Islet of Langerhans (tissue), 1 donor: Measurements from ENCODE around the gene WWC1.

ENCODE experiments used
- FAIRE-seq: peaks from one replicate; lab custom pipeline; 2011; peaks lifted over from hg19 to GRCh38; lab: Jason Lieb, UNC

Gene WWC1

DNA sequence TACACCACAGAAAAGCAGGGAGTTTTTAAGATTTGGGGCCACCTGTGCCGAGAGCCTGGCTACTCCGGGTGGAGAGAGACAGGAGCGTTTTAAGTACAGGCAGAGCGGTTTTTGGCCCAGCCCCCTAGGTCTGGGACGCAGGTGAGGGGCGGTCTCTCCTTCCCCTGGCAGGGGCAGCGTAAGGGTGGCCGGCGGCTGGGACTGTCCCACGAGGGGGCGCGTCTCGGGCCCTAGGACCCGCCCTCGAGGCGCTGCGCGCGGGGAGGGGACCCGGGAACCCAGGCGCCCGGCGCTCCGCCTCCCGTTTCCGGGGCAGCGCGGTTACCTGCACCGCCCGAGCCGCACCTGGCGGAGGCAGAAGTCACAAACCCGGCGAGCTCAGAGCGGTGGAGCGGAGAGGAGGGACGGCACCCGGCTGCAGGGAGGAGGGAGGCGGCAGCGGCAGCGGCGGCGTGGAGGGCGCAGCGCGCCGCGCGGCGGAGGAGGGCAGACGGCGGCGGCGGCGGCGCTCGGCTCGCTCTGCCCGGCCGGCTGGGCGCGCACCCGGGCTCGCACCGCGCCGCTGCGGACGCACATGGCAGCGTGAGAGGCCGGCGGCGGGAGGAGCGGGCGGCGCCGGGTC, at the start of gene WWC1:
TSS of gene WWC1 (plus strand) at position 304 of the 622 bp plus-strand sequence. CDS start 508 bp downstream, outside the sequence.
- no peak for FAIRE-seq

GRCh38 chr5:168244838-168245559, 46.4 kb upstream of the WWC1 start:
- no peak for FAIRE-seq

GRCh38 chr5:168249923-168250322, 41.5 kb upstream of the WWC1 start:
- no peak for FAIRE-seq

- no peak for FAIRE-seq
These were observed 40.2 kb upstream of the WWC1 start for GRCh38 chr5:168251259-168251658.

DNA sequence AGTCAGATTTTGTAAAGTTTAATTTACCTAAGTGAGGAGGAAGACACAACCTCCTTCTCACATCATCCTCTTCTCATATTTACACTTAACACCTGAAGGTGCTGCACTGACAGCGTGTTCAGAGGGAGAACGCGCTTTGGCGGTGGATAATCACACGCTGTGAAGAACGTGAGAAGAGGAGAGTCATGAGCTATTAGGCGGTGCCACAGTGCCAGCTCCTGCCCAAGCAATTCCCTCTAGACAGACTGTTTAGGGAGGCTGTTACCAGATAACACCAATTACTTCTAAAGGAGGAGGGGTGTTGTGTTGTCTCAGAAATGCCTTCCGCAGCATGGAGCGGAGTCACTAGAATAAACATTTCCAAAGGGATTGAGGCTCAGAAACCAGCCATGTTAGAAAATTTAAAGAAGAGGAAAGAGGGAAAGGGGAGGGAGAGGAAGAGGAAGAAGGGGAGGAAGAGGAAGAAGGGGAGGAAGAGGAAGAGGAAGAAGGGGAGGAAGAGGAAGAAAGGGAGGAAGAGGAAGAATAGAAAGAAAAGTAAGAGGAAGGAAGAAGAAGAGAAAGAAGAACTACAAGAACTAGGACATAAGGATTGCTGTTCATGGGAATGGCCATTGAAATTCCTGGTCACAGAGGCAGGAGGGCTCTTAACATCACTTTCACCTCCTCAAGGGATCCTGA, 37.3 kb upstream of the WWC1 start:
- no peak for FAIRE-seq

DNA sequence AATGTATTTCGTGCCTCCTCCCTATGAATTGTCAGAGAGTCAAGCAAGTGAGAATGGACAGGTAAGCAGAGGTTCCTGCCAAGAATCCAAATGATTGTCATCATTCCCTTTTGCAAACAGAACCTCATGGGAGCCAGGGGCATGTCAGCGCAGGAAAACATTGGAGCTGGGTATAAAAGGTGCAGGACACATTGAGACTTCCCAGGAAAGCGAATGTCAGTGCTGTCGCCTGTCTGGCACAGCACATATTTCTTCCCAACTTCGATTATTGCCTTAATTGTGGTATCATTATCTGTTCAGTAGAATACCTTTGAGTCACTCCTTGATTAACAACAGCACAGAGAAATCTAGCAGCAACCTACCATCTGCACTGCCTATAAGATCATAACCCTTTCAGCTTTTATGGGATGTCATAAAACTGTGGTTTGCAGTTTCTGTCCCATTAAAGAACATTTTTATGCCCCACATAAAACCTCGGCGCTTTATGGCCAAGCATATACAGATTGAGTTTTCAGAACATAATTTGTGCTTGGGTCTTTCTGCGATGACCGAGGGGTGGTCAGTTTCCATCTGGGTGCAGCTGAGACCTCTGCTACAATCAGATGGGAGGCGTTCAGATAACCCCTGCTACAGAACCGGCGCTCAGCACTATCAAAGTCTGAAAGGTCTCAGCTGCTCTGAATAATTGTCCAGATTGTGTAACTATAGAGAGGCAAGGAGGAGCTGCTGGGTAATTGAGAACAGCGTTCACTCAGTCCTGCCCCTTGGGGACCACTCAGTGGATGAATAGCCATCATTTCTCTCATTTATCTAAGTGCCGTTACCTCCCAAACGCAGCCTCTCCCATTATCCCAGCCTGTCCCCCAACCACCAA, 30.9 kb upstream of the WWC1 start:
- FAIRE-seq = no peak

GRCh38 chr5:168261227-168261571, 30.2 kb upstream of the WWC1 start:
- FAIRE-seq = no peak

GRCh38 chr5:168262042-168262743, 29.3 kb upstream of the WWC1 start:
- no peak for FAIRE-seq

- FAIRE-seq = no peak
These were observed 28.3 kb upstream of the WWC1 start for GRCh38 chr5:168263121-168263520.

DNA sequence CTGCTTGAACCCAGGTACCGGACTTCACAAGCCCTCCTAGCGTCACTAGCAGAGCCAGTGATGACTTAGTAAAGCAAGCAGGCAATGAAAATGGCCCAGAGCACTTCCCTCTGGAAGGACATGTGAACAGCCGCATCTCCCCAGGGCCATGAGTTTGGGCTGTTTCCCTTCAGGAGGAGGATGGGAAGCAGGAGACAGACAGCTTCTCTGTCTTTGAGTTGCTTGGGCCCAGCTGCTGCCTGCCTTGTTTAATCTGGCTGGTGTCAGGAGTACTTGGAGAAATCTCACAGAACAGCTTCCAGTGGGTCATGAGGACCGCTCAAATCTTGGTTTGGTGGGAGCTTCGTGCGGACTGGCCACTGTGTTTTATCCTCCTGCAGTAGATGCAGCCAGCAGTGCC, 25.4 kb upstream of the WWC1 start:
- no peak for FAIRE-seq

GRCh38 chr5:168268949-168269936, 22.2 kb upstream of the WWC1 start:
- peak; percentile 38 for FAIRE-seq

- FAIRE-seq = no peak
These were observed 21.5 kb upstream of the WWC1 start for GRCh38 chr5:168269937-168270330.

GRCh38 chr5:168270476-168270875, 21.0 kb upstream of the WWC1 start:
- no peak for FAIRE-seq

- no peak for FAIRE-seq
These were observed 18.1 kb upstream of the WWC1 start for GRCh38 chr5:168273056-168273980.

DNA sequence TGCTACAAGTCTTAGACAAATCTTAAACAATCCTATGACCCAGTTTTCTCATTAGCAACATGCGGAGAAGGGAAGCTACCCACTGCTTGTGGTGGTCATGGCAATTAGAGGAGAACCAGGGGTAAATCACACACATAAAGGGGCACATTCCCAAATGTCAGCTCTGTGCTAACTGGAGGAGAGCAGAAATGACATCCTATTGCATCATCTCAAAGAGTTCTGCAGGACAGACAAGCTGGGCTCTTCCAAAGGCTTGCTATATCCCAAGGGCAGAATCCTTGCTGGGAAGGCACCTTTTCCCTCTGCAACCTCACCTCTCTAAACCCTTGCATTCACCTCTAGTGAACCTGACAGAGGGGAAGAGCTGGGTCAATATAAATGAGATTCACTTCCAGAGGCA, 17.0 kb upstream of the WWC1 start:
- FAIRE-seq = no peak

DNA sequence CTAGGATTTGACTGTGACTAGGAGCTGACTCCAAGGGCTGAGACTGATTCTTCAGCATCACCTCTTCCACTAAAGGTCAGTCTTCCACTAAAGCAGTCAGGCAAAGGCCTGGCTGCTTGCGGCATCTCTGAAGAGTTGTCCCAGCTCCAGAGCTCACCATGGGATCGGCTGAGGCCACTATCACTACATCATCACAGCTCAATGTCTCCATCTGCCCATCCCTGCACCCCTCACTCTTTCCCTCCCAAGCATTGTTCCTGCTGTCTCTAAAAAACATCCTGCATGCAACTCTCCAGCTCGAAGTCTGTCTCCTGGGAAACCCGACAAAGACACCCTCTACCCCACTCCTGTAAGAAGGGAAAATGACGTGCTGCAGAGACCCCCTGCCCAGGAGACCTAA, 15.5 kb upstream of the WWC1 start:
- no peak for FAIRE-seq

DNA sequence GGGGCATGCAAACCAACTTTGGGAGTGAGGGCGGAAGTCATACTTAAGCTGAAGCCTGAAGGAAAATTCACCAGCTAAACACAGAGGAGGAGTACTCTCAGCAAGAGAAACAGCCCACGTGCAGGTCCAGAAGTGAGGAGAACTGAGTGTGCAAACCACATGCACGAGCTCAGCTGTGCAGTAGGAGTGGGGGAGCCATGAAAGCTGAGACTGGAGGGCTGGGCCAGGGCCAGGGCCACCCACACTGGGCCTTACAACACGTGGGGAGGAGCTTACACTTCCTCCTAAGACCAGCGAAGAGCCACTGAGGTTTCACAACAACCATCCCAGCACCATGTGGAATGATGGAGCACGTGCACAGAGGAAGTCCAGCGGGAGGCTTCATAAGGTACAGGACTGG, 9.3 kb upstream of the WWC1 start:
- no peak for FAIRE-seq

- no peak for FAIRE-seq
These were observed 6.6 kb upstream of the WWC1 start for GRCh38 chr5:168284809-168285208.

- no peak for FAIRE-seq
These were observed 5.7 kb upstream of the WWC1 start for GRCh38 chr5:168285696-168286095.

DNA sequence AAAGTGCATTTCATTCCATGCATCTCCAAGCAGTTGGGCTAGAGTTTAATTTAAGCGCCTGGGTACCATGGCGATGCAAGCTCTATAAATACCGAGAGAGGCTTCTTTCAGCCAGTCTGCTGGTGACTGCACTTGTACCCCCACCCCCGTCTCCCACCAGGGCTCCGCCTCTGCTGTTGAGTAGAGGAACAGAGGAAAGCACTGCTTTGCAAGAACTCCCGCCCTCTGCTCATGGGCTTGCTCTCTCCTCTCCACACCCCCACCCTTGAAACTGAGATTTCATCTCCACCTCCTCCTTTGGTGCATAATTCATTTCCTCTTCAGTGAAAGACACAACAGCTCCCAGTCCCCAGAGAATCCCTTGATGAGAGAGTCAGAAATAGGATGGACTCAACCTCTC, 5.1 kb upstream of the WWC1 start:
- FAIRE-seq = no peak
